Suprapubic skin (tissue), 4 donors: Measurements from ENCODE around the gene YBEY.

Source experiments
- POLR2A ChIP-seq, 2 donors: fragments of 450-650 bp; IDR thresholded peaks; one replicate each; pipeline ENCODE4 v1.6.1; 2017; ENCODE audit warnings: antibody characterized with exemption in 2 of 2, mild to moderate bottlenecking in 2 of 2, moderate library complexity in 2 of 2
- POLR2AphosphoS5 ChIP-seq, 3 donors: sonication (generic); formaldehyde crosslinking; IDR thresholded peaks; one replicate each; pipeline ENCODE4 v1.6.1; 2017; ENCODE audit warnings: antibody characterized with exemption in 3 of 3
- TF ChIP-seq, protein P1 (sequence below), 2 donors: fragments of 200-600 bp in 1 of 2; fragments of 450-650 bp in 1 of 2; sonication (generic) in 1 of 2; IDR thresholded peaks; one replicate each; pipeline ENCODE4 v1.5.1; 2016 to 2019; ENCODE audit warnings: antibody characterized with exemption in 2 of 2, mild to moderate bottlenecking in 1 of 2, moderate library complexity in 1 of 2

DNA sequence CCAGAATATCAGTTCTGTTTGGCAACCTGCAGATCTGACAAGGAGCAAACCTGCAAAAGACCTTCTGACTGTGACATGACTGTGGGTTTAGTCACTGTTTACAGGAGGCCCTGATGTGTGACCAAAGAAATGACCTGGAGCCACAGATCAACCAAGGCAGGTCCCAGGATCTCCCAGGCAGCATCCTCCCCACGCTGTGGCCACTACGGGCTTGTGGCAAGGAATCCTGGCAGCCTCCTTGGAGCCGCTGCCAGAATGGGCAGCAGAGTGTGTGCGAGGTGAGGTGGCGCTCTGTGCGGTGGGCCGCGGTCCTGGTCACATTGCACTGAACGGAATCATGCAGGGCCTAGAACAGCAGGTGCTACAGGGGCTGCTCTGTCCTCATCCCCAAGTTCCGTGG lies 16.7 kb upstream of the YBEY start:
- no peak for TF ChIP-seq POLR2AphosphoS5 (IDR thresholded peaks at IDR 0.05)
- TF ChIP-seq, protein P1, sequence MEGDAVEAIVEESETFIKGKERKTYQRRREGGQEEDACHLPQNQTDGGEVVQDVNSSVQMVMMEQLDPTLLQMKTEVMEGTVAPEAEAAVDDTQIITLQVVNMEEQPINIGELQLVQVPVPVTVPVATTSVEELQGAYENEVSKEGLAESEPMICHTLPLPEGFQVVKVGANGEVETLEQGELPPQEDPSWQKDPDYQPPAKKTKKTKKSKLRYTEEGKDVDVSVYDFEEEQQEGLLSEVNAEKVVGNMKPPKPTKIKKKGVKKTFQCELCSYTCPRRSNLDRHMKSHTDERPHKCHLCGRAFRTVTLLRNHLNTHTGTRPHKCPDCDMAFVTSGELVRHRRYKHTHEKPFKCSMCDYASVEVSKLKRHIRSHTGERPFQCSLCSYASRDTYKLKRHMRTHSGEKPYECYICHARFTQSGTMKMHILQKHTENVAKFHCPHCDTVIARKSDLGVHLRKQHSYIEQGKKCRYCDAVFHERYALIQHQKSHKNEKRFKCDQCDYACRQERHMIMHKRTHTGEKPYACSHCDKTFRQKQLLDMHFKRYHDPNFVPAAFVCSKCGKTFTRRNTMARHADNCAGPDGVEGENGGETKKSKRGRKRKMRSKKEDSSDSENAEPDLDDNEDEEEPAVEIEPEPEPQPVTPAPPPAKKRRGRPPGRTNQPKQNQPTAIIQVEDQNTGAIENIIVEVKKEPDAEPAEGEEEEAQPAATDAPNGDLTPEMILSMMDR (IDR thresholded peaks at IDR 0.05) = no peak
- TF ChIP-seq POLR2A (IDR thresholded peaks at IDR 0.05) = no peak
